GM21529 (cell line): ENCODE data around the gene UBN1.
"Not testable (repeated sequence)": the region's sequence is repeated elsewhere in the genome, so short reads cannot be mapped to it uniquely, and the experiment has no call there.

ENCODE experiments used
- ATAC-seq: cut with Tn5 transposase; IDR thresholded peaks from one replicate; pipeline ENCODE4 v1.9.1; 2021; ENCODE audit not compliant: unreplicated experiment

UBN1 gene

DNA sequence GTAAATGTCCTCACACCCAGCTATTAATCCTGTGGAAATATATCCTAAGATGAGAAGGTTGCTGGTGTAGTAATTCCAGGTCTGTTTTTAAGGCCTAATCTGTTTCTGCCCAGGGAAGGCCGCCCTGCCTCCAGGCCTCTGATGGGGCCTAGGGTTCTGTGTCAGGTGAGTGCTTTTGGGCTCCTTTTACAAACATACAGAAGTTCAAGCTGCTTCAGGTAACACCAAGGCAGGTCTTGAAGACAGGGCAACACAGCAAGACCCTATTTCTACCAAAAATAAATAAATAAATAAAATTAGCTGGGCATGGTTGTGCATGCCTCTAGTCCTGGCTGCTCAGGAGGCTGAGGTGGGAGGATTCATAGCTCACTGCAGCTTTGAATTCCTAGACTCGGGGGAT lies 80.4 kb downstream of the UBN1 start:
- ATAC-seq, result no peak

DNA sequence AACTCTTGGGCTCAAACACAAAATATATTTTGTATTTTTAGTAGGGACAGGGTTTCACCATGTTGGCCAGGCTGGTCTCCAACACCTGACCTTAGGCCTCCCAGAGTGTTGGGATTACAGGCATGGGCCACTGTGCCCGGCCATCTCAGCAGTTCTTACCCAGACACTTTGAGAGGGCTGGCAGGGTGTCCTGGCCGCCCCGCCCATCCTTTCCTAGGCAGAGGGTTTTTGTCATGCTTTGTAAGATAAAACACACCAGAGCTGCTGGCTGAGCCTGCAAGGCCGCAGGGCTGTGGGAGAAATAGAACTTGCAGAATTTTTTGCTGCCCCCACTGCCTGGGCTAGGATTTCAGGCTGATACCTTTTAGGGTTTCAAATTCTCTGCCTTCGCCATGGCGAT lies 80.9 kb downstream of the UBN1 start:
- no peak for ATAC-seq

GRCh38 chr16:4929619-4930018 lies 82.3 kb downstream of the UBN1 start:
- not testable (repeated sequence) for ATAC-seq

DNA sequence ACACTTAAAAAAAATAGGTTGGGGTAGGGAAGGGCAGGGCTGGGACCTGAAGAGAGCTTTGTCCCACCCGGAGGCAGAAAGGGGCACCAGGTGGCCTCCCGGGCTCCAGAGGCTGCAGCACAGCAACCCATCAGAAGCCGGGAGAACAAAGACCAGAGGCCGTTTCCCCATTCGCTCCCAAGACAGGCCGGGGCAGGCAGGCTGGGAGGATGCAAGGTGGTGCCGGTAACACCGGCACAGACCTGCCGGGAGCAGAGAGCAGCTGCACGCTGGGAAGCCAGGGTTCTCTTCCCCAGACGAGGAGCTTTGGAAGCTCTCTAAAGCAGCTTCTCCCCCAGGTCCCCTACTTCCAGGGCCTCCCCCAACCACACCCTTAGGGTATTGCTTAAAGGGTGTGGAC lies 84.1 kb downstream of the UBN1 start:
- no peak for ATAC-seq
